ENCODE measurements around the gene STK4.

Gene STK4

GRCh38 chr20:44955270-44955669 is 11.0 kb upstream of the STK4 start:
- DNase-seq = no peak

- DNase-seq = no peak
Measured at GRCh38 chr20:44956410-44956809, 9.9 kb upstream of the STK4 start.

GRCh38 chr20:44958276-44958675 is 8.0 kb upstream of the STK4 start:
- DNase-seq = no peak

- no peak for DNase-seq
Measured at GRCh38 chr20:44959082-44959637, 7.2 kb upstream of the STK4 start.

- DNase-seq = no peak
Measured at GRCh38 chr20:44959638-44960102, 6.6 kb upstream of the STK4 start.

GRCh38 chr20:44960103-44960852 is 6.0 kb upstream of the STK4 start, which contains the start of gene TOMM34:
Gene TOMM34, minus strand, starts transcription at chr20:44960397. Its CDS starts 64 bp downstream, at chr20:44960333.
- peak; percentile 91 for DNase-seq

GRCh38 chr20:44961011-44961869 is 5.1 kb upstream of the STK4 start:
- DNase-seq = no peak

GRCh38 chr20:44961870-44962267 is 4.4 kb upstream of the STK4 start:
- no peak for DNase-seq

GRCh38 chr20:44962483-44962882 is 3.8 kb upstream of the STK4 start:
- no peak for DNase-seq

- no peak for DNase-seq
Measured at GRCh38 chr20:44963325-44964215, 2.7 kb upstream of the STK4 start.

GRCh38 chr20:44965651-44966029 is 672 bp upstream of the STK4 start:
- DNase-seq = no peak

GRCh38 chr20:44967207-44967807 is 995 bp downstream of the STK4 start:
- no peak for DNase-seq

GRCh38 chr20:44969300-44969894 is 3.1 kb downstream of the STK4 start:
- no peak for DNase-seq

GRCh38 chr20:44970243-44970757 is 4.0 kb downstream of the STK4 start:
- DNase-seq = no peak

GRCh38 chr20:44973053-44973452 is 6.7 kb downstream of the STK4 start:
- no peak for DNase-seq

- DNase-seq = no peak
Measured at GRCh38 chr20:44976698-44977097, 10.4 kb downstream of the STK4 start.

GRCh38 chr20:44979090-44979621 is 12.8 kb downstream of the STK4 start:
- DNase-seq = no peak

GRCh38 chr20:44981736-44982406 is 15.6 kb downstream of the STK4 start:
- DNase-seq = no peak

- no peak for DNase-seq
Measured at GRCh38 chr20:44983093-44983674, 16.9 kb downstream of the STK4 start.

- DNase-seq = no peak
Measured at GRCh38 chr20:44988631-44989171, 22.4 kb downstream of the STK4 start.

Measured in NCI-H510A (cell line).